SK-N-SH treated with all-trans-retinoic acid at 6 μM for 48 hours (cell line): ENCODE results near the gene THADA.

Experiments
- ATAC-seq: fragments of 200-7000 bp; cut with Tn5 transposase; 3 replicates; pipeline ENCODE4 v1.9.1; 2020; ENCODE audit warnings: mild to moderate bottlenecking, moderate library complexity
- ARNTL ChIP-seq: fragments of 450-650 bp; formaldehyde crosslinking; IDR thresholded peaks from 2 replicates; pipeline ENCODE4 v1.5.0; 2020; ENCODE audit warnings: low read depth, mild to moderate bottlenecking, moderate library complexity, borderline replicate concordance
- BACH2 ChIP-seq: fragments of 250-450 bp; sonication (Bioruptor Pico); IDR thresholded peaks from 2 replicates; pipeline ENCODE4 v1.9.0; 2021; ENCODE audit warnings: mild to moderate bottlenecking, borderline replicate concordance
- CSDC2 ChIP-seq: fragments of 250-450 bp; sonication (Bioruptor Pico); IDR thresholded peaks from 2 replicates; pipeline ENCODE4 v1.5.0; 2020; ENCODE audit warnings: mild to moderate bottlenecking, moderate library complexity
- CSRNP3 ChIP-seq: fragments of 250-450 bp; sonication (Bioruptor Pico); IDR thresholded peaks from 2 replicates; pipeline ENCODE4 v1.5.1; 2021; ENCODE audit warnings: mild to moderate bottlenecking, moderate library complexity
- ESRRG ChIP-seq: fragments of 250-450 bp; sonication (Bioruptor Pico); IDR thresholded peaks from 2 replicates; pipeline ENCODE4 v1.6.1; 2021; ENCODE audit warnings: mild to moderate bottlenecking
- ISL1 ChIP-seq: fragments of 250-450 bp; sonication (Bioruptor Pico); IDR thresholded peaks from 2 replicates; pipeline ENCODE4 v2.1.2; 2022; ENCODE audit warnings: mild to moderate bottlenecking, moderate library complexity
- OSR1 ChIP-seq: fragments of 250-450 bp; sonication (Bioruptor Pico); IDR thresholded peaks from 2 replicates; pipeline ENCODE4 v1.8.0; 2022; ENCODE audit warnings: moderate library complexity, mild to moderate bottlenecking, inconsistent platforms
- PATZ1 ChIP-seq: fragments of 250-450 bp; sonication (Bioruptor Pico); IDR thresholded peaks from 2 replicates; pipeline ENCODE4 v1.8.0; 2020; ENCODE audit warnings: mild to moderate bottlenecking, moderate library complexity, borderline replicate concordance
- POU6F1 ChIP-seq: fragments of 250-450 bp; sonication (Bioruptor Pico); IDR thresholded peaks from 2 replicates; pipeline ENCODE4 v1.8.0; 2021; ENCODE audit warnings: low read depth, mild to moderate bottlenecking, moderate library complexity, borderline replicate concordance
- PPARA ChIP-seq: fragments of 250-450 bp; sonication (Bioruptor Pico); IDR thresholded peaks from 2 replicates; pipeline ENCODE4 v1.5.0; 2020; ENCODE audit warnings: mild to moderate bottlenecking, borderline replicate concordance
- SNAI2 ChIP-seq: fragments of 250-450 bp; sonication (Bioruptor Pico); IDR thresholded peaks from 2 replicates; pipeline ENCODE4 v1.5.0; 2020; ENCODE audit warnings: mild to moderate bottlenecking, moderate library complexity
- TCF4 ChIP-seq: fragments of 250-450 bp; sonication (Bioruptor Pico); IDR thresholded peaks from 2 replicates; pipeline ENCODE4 v1.8.0; 2021; ENCODE audit warnings: mild to moderate bottlenecking, moderate library complexity, borderline replicate concordance
- TOX ChIP-seq: fragments of 250-450 bp; sonication (Bioruptor Pico); IDR thresholded peaks from 2 replicates; pipeline ENCODE4 v1.8.0; 2021; ENCODE audit warnings: mild to moderate bottlenecking, moderate library complexity, borderline replicate concordance
- ZC3H10 ChIP-seq: fragments of 250-450 bp; sonication (Bioruptor Pico); IDR thresholded peaks from 2 replicates; pipeline ENCODE4 v1.5.1; 2021; ENCODE audit warnings: mild to moderate bottlenecking, moderate library complexity
- ZFP3 ChIP-seq: fragments of 250-450 bp; sonication (Bioruptor Pico); IDR thresholded peaks from 2 replicates; pipeline ENCODE4 v1.5.0; 2020; ENCODE audit warnings: mild to moderate bottlenecking, moderate library complexity
- ZFP30 ChIP-seq: fragments of 450-650 bp; formaldehyde crosslinking; IDR thresholded peaks from 2 replicates; pipeline ENCODE4 v1.5.0; 2022; ENCODE audit warnings: mild to moderate bottlenecking, moderate library complexity
- ZNF565 ChIP-seq: fragments of 450-650 bp; formaldehyde crosslinking; conservative IDR thresholded peaks from 2 replicates; pipeline ENCODE4 v1.5.0; 2020; ENCODE audit warnings: low read depth, mild to moderate bottlenecking, moderate library complexity
- ZNF70 ChIP-seq: fragments of 450-650 bp; formaldehyde crosslinking; IDR thresholded peaks from 2 replicates; pipeline ENCODE4 v1.5.0; 2020; ENCODE audit warnings: mild to moderate bottlenecking, moderate library complexity
- TF ChIP-seq, protein P1 (sequence below): fragments of 250-450 bp; sonication (Bioruptor Pico); IDR thresholded peaks from 2 replicates; pipeline ENCODE4 v1.5.1; 2020; ENCODE audit warnings: low read depth, mild to moderate bottlenecking, moderate library complexity

The THADA gene

DNA sequence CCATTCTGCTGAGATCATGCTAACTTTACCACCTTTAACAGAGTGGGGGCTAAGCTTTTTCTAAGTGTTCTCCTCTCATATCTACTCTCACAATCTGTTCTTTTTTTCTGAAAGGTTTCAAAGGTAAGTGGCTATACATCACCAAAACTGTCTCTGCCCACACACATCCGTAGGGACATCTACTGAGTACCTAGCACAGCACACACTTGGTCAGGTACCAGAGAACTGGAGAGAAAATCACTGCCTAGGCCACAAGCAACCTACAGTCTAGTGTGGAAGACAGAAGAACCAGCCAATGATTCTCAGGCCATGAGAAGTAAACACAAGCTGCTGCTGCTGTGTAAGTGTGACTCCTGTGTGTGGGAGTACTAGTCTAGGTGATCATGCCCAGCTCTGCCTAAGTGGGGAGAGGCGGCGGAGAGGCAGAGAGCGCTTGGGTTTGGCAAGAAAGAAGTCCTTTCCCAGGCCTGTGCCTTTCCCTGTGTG is 193.3 kb downstream of the THADA start (continued):
- TF ChIP-seq PATZ1 (CRISPR knock-in tag) (no peak), BACH2 (CRISPR knock-in tag) (no peak), ZNF565 (CRISPR knock-in tag) (no peak), ZFP3 (CRISPR knock-in tag) (no peak), TOX (CRISPR knock-in tag) (no peak), POU6F1 (CRISPR knock-in tag) (no peak), OSR1 (CRISPR knock-in tag) (no peak), ARNTL (CRISPR knock-in tag) (no peak)

- TF ChIP-seq, protein P1, sequence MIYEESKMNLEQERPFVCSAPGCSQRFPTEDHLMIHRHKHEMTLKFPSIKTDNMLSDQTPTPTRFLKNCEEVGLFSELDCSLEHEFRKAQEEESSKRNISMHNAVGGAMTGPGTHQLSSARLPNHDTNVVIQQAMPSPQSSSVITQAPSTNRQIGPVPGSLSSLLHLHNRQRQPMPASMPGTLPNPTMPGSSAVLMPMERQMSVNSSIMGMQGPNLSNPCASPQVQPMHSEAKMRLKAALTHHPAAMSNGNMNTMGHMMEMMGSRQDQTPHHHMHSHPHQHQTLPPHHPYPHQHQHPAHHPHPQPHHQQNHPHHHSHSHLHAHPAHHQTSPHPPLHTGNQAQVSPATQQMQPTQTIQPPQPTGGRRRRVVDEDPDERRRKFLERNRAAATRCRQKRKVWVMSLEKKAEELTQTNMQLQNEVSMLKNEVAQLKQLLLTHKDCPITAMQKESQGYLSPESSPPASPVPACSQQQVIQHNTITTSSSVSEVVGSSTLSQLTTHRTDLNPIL (CRISPR knock-in tag): no peak
- no peak for TF ChIP-seq ARNTL (CRISPR knock-in tag)
- no peak for TF ChIP-seq CSDC2
- no peak for TF ChIP-seq OSR1 (CRISPR knock-in tag)
- no peak for TF ChIP-seq SNAI2 (CRISPR knock-in tag)
- no peak for TF ChIP-seq ESRRG (CRISPR knock-in tag)
- no peak for TF ChIP-seq ISL1 (CRISPR knock-in tag)
- no peak for TF ChIP-seq ZNF565 (CRISPR knock-in tag)
- TF ChIP-seq CSRNP3 (CRISPR knock-in tag): no peak
- no peak for TF ChIP-seq BACH2 (CRISPR knock-in tag)
- TF ChIP-seq ZNF70: no peak
- ATAC-seq: no peak
Observed at GRCh38 chr2:43402002-43402401, 193.8 kb downstream of the THADA start.

- TF ChIP-seq ARNTL (CRISPR knock-in tag) (no peak), CSDC2 (0 out of 2 replicates have a peak, but pooled peaks have one; percentile 17)
- peak; percentile 62 for ATAC-seq
Observed at GRCh38 chr2:43400508-43400907, 195.3 kb downstream of the THADA start.

DNA sequence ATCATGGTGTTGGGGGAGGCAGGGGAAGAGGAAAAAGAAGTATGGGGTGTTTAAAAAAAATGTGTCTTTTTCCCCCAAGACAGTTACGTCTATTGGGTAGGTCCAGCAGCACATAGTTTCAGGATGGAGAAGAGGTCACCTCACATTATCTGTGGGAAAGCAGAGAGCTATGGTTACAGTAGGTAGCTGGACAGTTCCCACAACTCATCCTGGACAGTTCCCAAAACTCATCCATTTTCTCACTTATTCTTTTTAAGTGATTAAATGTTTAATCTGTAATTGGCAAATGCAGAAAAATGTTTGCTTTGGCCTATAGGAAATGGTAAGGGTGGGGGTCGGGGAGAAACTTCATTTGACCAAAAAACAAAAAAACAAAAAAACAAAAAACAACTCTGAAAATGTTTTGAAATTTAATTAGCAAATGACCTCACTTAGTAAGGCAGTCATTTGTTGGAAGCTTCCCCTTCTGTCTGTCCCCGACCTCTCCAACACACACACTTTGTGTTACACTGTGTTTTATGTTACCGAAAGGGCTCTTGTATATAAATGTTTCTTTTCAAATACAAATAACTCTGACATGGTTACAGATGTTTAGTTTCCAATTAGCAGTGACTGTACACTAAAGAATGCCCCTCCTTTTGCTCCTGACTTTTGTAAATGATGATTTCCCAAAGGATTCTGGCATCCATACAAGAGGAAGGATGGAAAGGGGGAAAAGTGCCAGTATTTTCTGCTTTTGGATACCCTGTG is 196.1 kb downstream of the THADA start:
- ATAC-seq: peak; percentile 91
- no peak for TF ChIP-seq ZNF565 (CRISPR knock-in tag)
- TF ChIP-seq ISL1 (CRISPR knock-in tag): peak; percentile 97
- TF ChIP-seq CSRNP3 (CRISPR knock-in tag): no peak; the same call in 1 of the 2 replicates
- peak; percentile 58; the same call in 1 of the 2 replicates for TF ChIP-seq SNAI2 (CRISPR knock-in tag)
- peak; percentile 72; the same call in 1 of the 2 replicates for TF ChIP-seq CSDC2
- peak; percentile 90 for TF ChIP-seq ZC3H10 (CRISPR knock-in tag)
- TF ChIP-seq POU6F1 (CRISPR knock-in tag): peak; percentile 33; the same call in 1 of the 2 replicates
- TF ChIP-seq ZFP30 (CRISPR knock-in tag): no peak
- TF ChIP-seq BACH2 (CRISPR knock-in tag): no peak
- TF ChIP-seq TCF4 (CRISPR knock-in tag): peak; percentile 63; the same call in 1 of the 2 replicates
- no peak for TF ChIP-seq ARNTL (CRISPR knock-in tag)
- TF ChIP-seq ZFP3 (CRISPR knock-in tag): peak; percentile 65; the same call in 1 of the 2 replicates
- peak; percentile 53; the same call in 1 of the 2 replicates for TF ChIP-seq ZNF70
- no peak for TF ChIP-seq PPARA (CRISPR knock-in tag)
- TF ChIP-seq, protein P1 (CRISPR knock-in tag): peak; percentile 94; the same call in 1 of the 2 replicates
